Endometrial microvascular endothelial cells (primary cell): ENCODE results near the gene B9D1. TPM values are rescaled to one million over a fixed set of nuclear protein-coding genes. Genes with fewer than 3 reads are reported as not detected.

Experiments
- in situ Hi-C: cut with HindIII; loops from 2 replicates; pipeline ENCODE4 v1.10.0; 2017; ENCODE audit warnings: low sequenced_read_pairs, low pct_unique_long_range_greater_than_20kb; ENCODE audit errors: inconsistent ontology term
- total RNA-seq: library from RNA; depleted of rRNA; stranded (reverse); fragments of >200 nt; gene quantifications from one replicate; pipeline ENCODE4 v1.2.3, GENCODE V29; 2015; ENCODE audit errors: inconsistent ontology term

B9D1 gene
- 32.9 TPM for total RNA-seq

GRCh38 chr17:19362277-19363113 lies at the start of gene B9D1:
TSS of gene B9D1 (minus strand) at chr17:19362723. CDS start at chr17:19362569, 154 bp downstream.
- in situ Hi-C loops, result loop anchor here (25.0 kb wide), 1 partner anchor 100 kb away; no protein-coding TSS in a partner anchor

- in situ Hi-C loops, result no loop called here
These were observed 49.1 kb upstream of the B9D1 start for GRCh38 chr17:19411631-19412030.

- in situ Hi-C loops, result no loop called here
These were observed 48.5 kb upstream of the B9D1 start, which contains the start of gene RNF112 for GRCh38 chr17:19410875-19411620. TSS of gene RNF112 (plus strand) at chr17:19411232. CDS start at chr17:19411409, 177 bp downstream.

GRCh38 chr17:19410091-19410490 lies 47.6 kb upstream of the B9D1 start:
- in situ Hi-C loops, result no loop called here

- in situ Hi-C loops, result no loop called here
These were observed 47.0 kb upstream of the B9D1 start for GRCh38 chr17:19409509-19409908.

- in situ Hi-C loops, result no loop called here
These were observed 46.5 kb upstream of the B9D1 start for GRCh38 chr17:19409066-19409465.

- in situ Hi-C loops, result no loop called here
These were observed 45.8 kb upstream of the B9D1 start for GRCh38 chr17:19408346-19408710.

- in situ Hi-C loops, result no loop called here
These were observed 45.2 kb upstream of the B9D1 start for GRCh38 chr17:19407601-19408345.

- in situ Hi-C loops, result no loop called here
These were observed 42.6 kb upstream of the B9D1 start for GRCh38 chr17:19405114-19405513.

- in situ Hi-C loops, result no loop called here
These were observed 41.7 kb upstream of the B9D1 start for GRCh38 chr17:19404264-19404663.

- in situ Hi-C loops, result no loop called here
These were observed 40.5 kb upstream of the B9D1 start for GRCh38 chr17:19403021-19403420.

- in situ Hi-C loops, result no loop called here
These were observed 39.6 kb upstream of the B9D1 start for GRCh38 chr17:19402171-19402570.

GRCh38 chr17:19401321-19402010 lies 38.9 kb upstream of the B9D1 start:
- in situ Hi-C loops, result no loop called here

GRCh38 chr17:19399750-19400450 lies 37.4 kb upstream of the B9D1 start:
- in situ Hi-C loops, result no loop called here

GRCh38 chr17:19398301-19399181 lies 36.0 kb upstream of the B9D1 start:
- in situ Hi-C loops, result no loop called here

- in situ Hi-C loops, result no loop called here
These were observed 35.1 kb upstream of the B9D1 start for GRCh38 chr17:19397556-19398041.

GRCh38 chr17:19392303-19392702 lies 29.8 kb upstream of the B9D1 start:
- in situ Hi-C loops, result no loop called here
